K562 (cell line): ENCODE measurements around the gene CMPK1. TPM values are rescaled to one million over a fixed set of nuclear protein-coding genes. Genes with fewer than 3 reads are reported as not detected.

ENCODE experiments used
- ATAC-seq: fragments of 200-7000 bp; cut with Tn5 transposase; 3 replicates; pipeline ENCODE4 v1.9.1; 2020; ENCODE audit warnings: moderate library complexity
- BruUV-seq: library from RNA; stranded (reverse); fragments of 400-500 nt; replicated peaks from 2 replicates; lab custom pipeline; 2021; lab: Mats Ljungman, UMichigan
- CTCF ChIA-PET: fragments of 300-600 bp; formaldehyde crosslinking; extraction: SDS; loops from one replicate; lab custom pipeline; 2021; ENCODE audit warnings: low intra/inter-chr PET ratio; lab: Yijun Ruan, JAX
- POLR2A ChIA-PET: fragments of 300-600, 350-650 bp; sonication (Branson Sonifier 250); formaldehyde crosslinking; extraction: SDS; loops from one replicate; lab custom pipeline; 2021; ENCODE audit warnings: antibody characterized with exemption, inconsistent platforms; lab: Yijun Ruan, JAX
- DNase-seq, 4 experiments: peaks; one replicate each; pipeline versions ENCODE4 v3.0.0 to v3.0.0-alpha.2; 2011 to 2018; ENCODE audit warnings: low spot score in 3 of 4, mixed read lengths in 3 of 4; ENCODE audit errors: extremely low read depth in 1 of 4
- FAIRE-seq: peaks from 2 replicates; lab custom pipeline; 2011; peaks lifted over from hg19 to GRCh38; lab: Jason Lieb, UNC
- H2AFZ ChIP-seq: 2 replicates; pipeline ENCODE4 v1.6.0; 2011; ENCODE audit warnings: low read depth, low read length, control low read depth, inconsistent platforms
- H3K27ac ChIP-seq: fragments of 200-600 bp; 3 replicates; pipeline ENCODE4 v1.8.0; 2011; ENCODE audit warnings: low read depth, mild to moderate bottlenecking, control low read depth, inconsistent platforms, low read length, moderate library complexity, mixed read lengths; ENCODE audit errors: extremely low read depth
- H3K27me3 ChIP-seq, 2 experiments: fragments of 300-600 bp in 1 of 2; 2 replicates in 1 of 2; 3 replicates in 1 of 2; pipeline versions ENCODE4 v1.6.0 to v1.8.0; 2011; ENCODE audit warnings: inconsistent platforms in 2 of 2, low read length in 2 of 2, mild to moderate bottlenecking in 1 of 2, mixed read lengths in 1 of 2, moderate library complexity in 1 of 2; ENCODE audit not compliant: control insufficient read depth in 2 of 2, insufficient read depth in 2 of 2
- H3K36me3 ChIP-seq: fragments of 300-600 bp; 3 replicates; pipeline ENCODE4 v1.8.0; 2011; ENCODE audit warnings: mild to moderate bottlenecking, low read length, inconsistent platforms; ENCODE audit not compliant: control insufficient read depth, insufficient read depth
- H3K4me1 ChIP-seq, 2 experiments: fragments of 200-600 bp in 1 of 2; replicated peaks in 1 of 2; 2 replicates in 1 of 2; 3 replicates in 1 of 2; pipeline versions ENCODE4 v1.5.1 to v1.8.0; 2011; ENCODE audit warnings: inconsistent platforms in 2 of 2, low read length in 2 of 2, mild to moderate bottlenecking in 1 of 2, mixed read lengths in 1 of 2, moderate library complexity in 1 of 2; ENCODE audit not compliant: control insufficient read depth in 2 of 2, insufficient read depth in 2 of 2
- H3K4me2 ChIP-seq: 2 replicates; pipeline ENCODE4 v1.6.1; 2011; ENCODE audit warnings: low read length, control low read depth, inconsistent platforms, mixed read lengths; ENCODE audit not compliant: insufficient read depth
- H3K4me3 ChIP-seq: fragments of 200-600 bp; sonication (generic), shearing (Covaris generic); 2 replicates; pipeline ENCODE4 v1.5.1; 2016; ENCODE audit warnings: control low read depth, inconsistent platforms
- H3K79me2 ChIP-seq: fragments of 200-600 bp; 3 replicates; pipeline ENCODE4 v1.8.0; 2011; ENCODE audit warnings: low read length, inconsistent platforms; ENCODE audit not compliant: control insufficient read depth, insufficient read depth
- H3K9ac ChIP-seq, 2 experiments: 2 replicates each; pipeline versions ENCODE4 v1.6.0 to v1.6.1; 2011; ENCODE audit warnings: low read depth in 2 of 2, low read length in 2 of 2, control low read depth in 1 of 2, inconsistent platforms in 1 of 2, mild to moderate bottlenecking in 1 of 2, mixed read lengths in 1 of 2; ENCODE audit not compliant: insufficient read depth in 1 of 2
- H3K9me1 ChIP-seq: one replicate; pipeline ENCODE4 v1.6.0; 2011; ENCODE audit warnings: inconsistent platforms, mild to moderate bottlenecking, low read length, moderate library complexity; ENCODE audit not compliant: control insufficient read depth, insufficient read depth
- H3K9me3 ChIP-seq: replicated peaks from 2 replicates; pipeline ENCODE4 v1.5.1; 2011; ENCODE audit warnings: low read depth, low read length, inconsistent platforms; ENCODE audit not compliant: control insufficient read depth, insufficient read depth
- H4K20me1 ChIP-seq: replicated peaks from 2 replicates; pipeline ENCODE4 v1.6.1; 2011; ENCODE audit warnings: low read length, inconsistent platforms, mixed read lengths; ENCODE audit not compliant: control insufficient read depth, insufficient read depth
- COPS2 ChIP-seq: fragments of 450-650 bp; conservative IDR thresholded peaks from 2 replicates; pipeline ENCODE4 v1.6.1; 2016; ENCODE audit warnings: mild to moderate bottlenecking, moderate library complexity
- LARP7 ChIP-seq: fragments of 450-650 bp; IDR thresholded peaks from 2 replicates; pipeline ENCODE4 v1.6.1; 2016
- ZKSCAN3 ChIP-seq: fragments of 250-450 bp; sonication (Bioruptor Pico); IDR thresholded peaks from 2 replicates; pipeline ENCODE4 v1.4.0; 2020
- ZNF384 ChIP-seq: IDR thresholded peaks from 2 replicates; pipeline ENCODE4 v1.6.1; 2012; ENCODE audit warnings: low read depth, low read length, improper control_type of control experiment
- WGBS: fragments of 100-300 bp; shearing (Covaris generic); methylation state at CpG from one replicate; pipeline ENCODE4 v1.1.6; 2016; ENCODE audit warnings: low coverage, mixed read lengths; ENCODE audit not compliant: insufficient coverage; ENCODE audit errors: missing lambda C conversion rate; 5-methylcytosine and 5-hydroxymethylcytosine counted together
- in situ Hi-C: fragments of 300-500 bp; cut with MboI; formaldehyde crosslinking; loops from 4 replicates; pipeline ENCODE4 v1.15.0; 2018; ENCODE audit warnings: inconsistent platforms, mixed read lengths
- intact Hi-C: fragments of 100-400 bp; cut with micrococcal nuclease; formaldehyde crosslinking; loops from 2 replicates; pipeline ENCODE4 v1.14.2; 2022
- polyA plus RNA-seq, 8 experiments: library from polyadenylated mRNA; depleted of rRNA in 4 of 8; stranded (reverse) in 5 of 8; unstranded in 3 of 8; fragments of >200 nt; fragmentation: Nextera tagmentation in 2 of 8; fragmentation: Illumina TruSeq in 1 of 8; extraction: Ambion mirVana in 2 of 8; extraction: Trizol in 1 of 8; gene quantifications; 2 replicates each; pipeline versions ENCODE4 v1.2.1 to v1.2.3, GENCODE V29; 2011 to 2014; ENCODE audit warnings: inconsistent platforms in 1 of 8, missing spikeins in 1 of 8
- total RNA-seq, 7 experiments: library from RNA; depleted of rRNA in 6 of 7; stranded (reverse); fragments of >200 nt in 6 of 7; fragmentation: Illumina TruSeq in 2 of 7; extraction: Trizol in 2 of 7; gene quantifications; 2 replicates each; pipeline versions ENCODE4 v1.2.1 to v1.2.3, GENCODE V29; 2011 to 2021; ENCODE audit warnings: low replicate concordance in 1 of 7
- TF ChIP-seq, protein P1 (sequence below): fragments of 450-650 bp; IDR thresholded peaks from 2 replicates; pipeline ENCODE4 v1.6.1; 2016; ENCODE audit warnings: mild to moderate bottlenecking
- TF ChIP-seq, protein P2 (sequence below): fragments of 250-450 bp; sonication (Bioruptor Pico); IDR thresholded peaks from 2 replicates; pipeline ENCODE4 v1.4.0; 2020; ENCODE audit warnings: mild to moderate bottlenecking, moderate library complexity, borderline replicate concordance
- TF ChIP-seq, protein P3 (sequence below): conservative IDR thresholded peaks from 2 replicates; pipeline ENCODE4 v1.6.1; 2011; ENCODE audit warnings: low read depth, mild to moderate bottlenecking, low read length; ENCODE audit not compliant: control insufficient read depth

The CMPK1 gene
- total and polyA plus RNA-seq, 9 of the 15 experiments (the other 6 are each of a cell fraction or from before 2014, with no cell fraction given) = 54.5 to 197 (median 116) TPM

DNA sequence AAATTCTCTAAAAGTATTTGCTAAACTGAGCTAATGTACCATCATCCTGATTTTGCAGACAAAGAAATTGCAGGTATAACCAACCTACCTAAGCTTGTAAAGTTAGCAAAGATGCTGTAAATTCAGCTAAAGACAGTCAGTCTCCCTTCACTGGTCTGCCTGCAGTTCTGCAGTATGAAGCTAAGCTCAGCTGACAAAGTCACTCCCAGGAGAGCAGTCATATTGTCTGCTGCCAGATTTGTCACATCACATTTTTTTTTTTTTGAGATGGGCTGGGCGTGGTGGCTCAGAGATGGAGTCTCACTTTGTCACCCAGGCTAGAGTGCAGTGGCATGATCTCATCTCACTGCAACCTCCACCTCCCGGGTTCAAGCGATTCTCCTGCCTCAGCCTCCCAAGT lies 8.9 kb upstream of the CMPK1 start:
- in situ Hi-C loops (no loop called here), intact Hi-C loops (no loop called here)
- POLR2A ChIA-PET = interaction anchor here (0.7 to 18.5 kb wide), 5 partner anchors 7 to 62 kb away, joined by 3 to 318 read pairs (median 4); partner anchors contain the start of genes CMPK1 and STIL
- Histone ChIP-seq H4K20me1 (no peaks in the 10 kb centered on the region), H3K27me3 (no peaks in the 10 kb centered on the region), H2AFZ (no peak overlapping the region), H3K9me3 (no peaks in the 10 kb centered on the region), H3K4me1 (peaks cover 3 to 14% of the 10 kb centered on the region in 2 experiments; a peak in 3 of 5 replicates), H3K4me2 (no peak overlapping the region), H3K27ac (no peak overlapping the region), H3K9ac (no peak overlapping the region), H3K9me1 (no peaks in the 10 kb centered on the region), H3K79me2 (no peaks in the 10 kb centered on the region), H3K4me3 (no peak overlapping the region), H3K36me3 (no peaks in the 10 kb centered on the region)
- ATAC-seq (peak; percentile 29), DNase-seq (peak in 1 of 4 experiments; percentile 14), FAIRE-seq (no peak)
- WGBS = 80% methylated on average over 3 of the region's 3 CpGs
- peak; percentile 37; the same call in 1 of the 2 replicates for TF ChIP-seq ZNF384
- no peak for TF ChIP-seq LARP7
- no TSS peak for BruUV-seq
- CTCF ChIA-PET = interaction anchor here (0.6 kb wide), 1 partner anchor 8 kb away, joined by 3 read pairs; no protein-coding TSS in a partner anchor

DNA sequence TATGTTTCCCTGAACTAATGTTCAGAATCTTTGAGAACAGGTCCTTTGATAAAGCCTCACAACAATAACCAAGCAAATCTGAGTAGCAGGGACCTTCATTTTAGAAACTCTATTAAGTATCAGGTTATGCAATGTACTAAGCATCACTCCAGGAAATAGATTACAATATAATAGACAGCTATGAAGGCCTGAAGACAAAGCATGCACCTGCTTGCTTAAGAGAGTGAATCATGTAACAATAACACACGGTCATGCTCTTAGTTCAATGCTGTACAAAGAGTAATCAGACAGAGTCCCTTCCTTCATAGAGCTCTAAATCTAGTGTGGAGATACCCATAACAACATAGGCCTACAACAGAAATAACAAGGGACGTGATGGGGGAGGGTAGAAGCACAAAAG lies 8.1 kb upstream of the CMPK1 start:
- ChIA-PET CTCF (no interaction called here), POLR2A (interaction anchor here (18.0 to 18.5 kb wide), 2 partner anchors 6 to 8 kb away, joined by 318 read pairs; partner anchors contain the start of genes CMPK1 and STIL)
- no peaks in the 10 kb centered on the region for H3K79me2 ChIP-seq
- no peak; the same call in 2 of the 3 replicates for ATAC-seq
- no peak overlapping the region for H2AFZ ChIP-seq
- H3K27me3 ChIP-seq = no peaks in the 10 kb centered on the region
- no TSS peak for BruUV-seq
- H3K27ac ChIP-seq = no peak overlapping the region
- in situ Hi-C loops = no loop called here
- H3K9ac ChIP-seq = no peak overlapping the region
- no peaks in the 10 kb centered on the region for H3K9me1 ChIP-seq
- no peak overlapping the region for H3K4me2 ChIP-seq
- H3K9me3 ChIP-seq = no peaks in the 10 kb centered on the region
- no peak for FAIRE-seq
- H3K36me3 ChIP-seq = no peaks in the 10 kb centered on the region
- no peaks in the 10 kb centered on the region for H4K20me1 ChIP-seq
- 49% methylated on average over 2 of the region's 2 CpGs for WGBS
- intact Hi-C loops = no loop called here
- no peak overlapping the region for H3K4me3 ChIP-seq
- H3K4me1 ChIP-seq = peaks cover 0 to 9% of the 10 kb centered on the region in 2 experiments; a peak in 3 of 5 replicates
- DNase-seq = no peak
- TF ChIP-seq, protein P1, sequence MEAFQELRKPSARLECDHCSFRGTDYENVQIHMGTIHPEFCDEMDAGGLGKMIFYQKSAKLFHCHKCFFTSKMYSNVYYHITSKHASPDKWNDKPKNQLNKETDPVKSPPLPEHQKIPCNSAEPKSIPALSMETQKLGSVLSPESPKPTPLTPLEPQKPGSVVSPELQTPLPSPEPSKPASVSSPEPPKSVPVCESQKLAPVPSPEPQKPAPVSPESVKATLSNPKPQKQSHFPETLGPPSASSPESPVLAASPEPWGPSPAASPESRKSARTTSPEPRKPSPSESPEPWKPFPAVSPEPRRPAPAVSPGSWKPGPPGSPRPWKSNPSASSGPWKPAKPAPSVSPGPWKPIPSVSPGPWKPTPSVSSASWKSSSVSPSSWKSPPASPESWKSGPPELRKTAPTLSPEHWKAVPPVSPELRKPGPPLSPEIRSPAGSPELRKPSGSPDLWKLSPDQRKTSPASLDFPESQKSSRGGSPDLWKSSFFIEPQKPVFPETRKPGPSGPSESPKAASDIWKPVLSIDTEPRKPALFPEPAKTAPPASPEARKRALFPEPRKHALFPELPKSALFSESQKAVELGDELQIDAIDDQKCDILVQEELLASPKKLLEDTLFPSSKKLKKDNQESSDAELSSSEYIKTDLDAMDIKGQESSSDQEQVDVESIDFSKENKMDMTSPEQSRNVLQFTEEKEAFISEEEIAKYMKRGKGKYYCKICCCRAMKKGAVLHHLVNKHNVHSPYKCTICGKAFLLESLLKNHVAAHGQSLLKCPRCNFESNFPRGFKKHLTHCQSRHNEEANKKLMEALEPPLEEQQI = no peak
- TF ChIP-seq, protein P2, sequence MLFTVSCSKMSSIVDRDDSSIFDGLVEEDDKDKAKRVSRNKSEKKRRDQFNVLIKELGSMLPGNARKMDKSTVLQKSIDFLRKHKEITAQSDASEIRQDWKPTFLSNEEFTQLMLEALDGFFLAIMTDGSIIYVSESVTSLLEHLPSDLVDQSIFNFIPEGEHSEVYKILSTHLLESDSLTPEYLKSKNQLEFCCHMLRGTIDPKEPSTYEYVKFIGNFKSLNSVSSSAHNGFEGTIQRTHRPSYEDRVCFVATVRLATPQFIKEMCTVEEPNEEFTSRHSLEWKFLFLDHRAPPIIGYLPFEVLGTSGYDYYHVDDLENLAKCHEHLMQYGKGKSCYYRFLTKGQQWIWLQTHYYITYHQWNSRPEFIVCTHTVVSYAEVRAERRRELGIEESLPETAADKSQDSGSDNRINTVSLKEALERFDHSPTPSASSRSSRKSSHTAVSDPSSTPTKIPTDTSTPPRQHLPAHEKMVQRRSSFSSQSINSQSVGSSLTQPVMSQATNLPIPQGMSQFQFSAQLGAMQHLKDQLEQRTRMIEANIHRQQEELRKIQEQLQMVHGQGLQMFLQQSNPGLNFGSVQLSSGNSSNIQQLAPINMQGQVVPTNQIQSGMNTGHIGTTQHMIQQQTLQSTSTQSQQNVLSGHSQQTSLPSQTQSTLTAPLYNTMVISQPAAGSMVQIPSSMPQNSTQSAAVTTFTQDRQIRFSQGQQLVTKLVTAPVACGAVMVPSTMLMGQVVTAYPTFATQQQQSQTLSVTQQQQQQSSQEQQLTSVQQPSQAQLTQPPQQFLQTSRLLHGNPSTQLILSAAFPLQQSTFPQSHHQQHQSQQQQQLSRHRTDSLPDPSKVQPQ (CRISPR knock-in tag) = no peak
- TF ChIP-seq COPS2 = no peak
- no peak for TF ChIP-seq ZKSCAN3
- TF ChIP-seq, protein P3, sequence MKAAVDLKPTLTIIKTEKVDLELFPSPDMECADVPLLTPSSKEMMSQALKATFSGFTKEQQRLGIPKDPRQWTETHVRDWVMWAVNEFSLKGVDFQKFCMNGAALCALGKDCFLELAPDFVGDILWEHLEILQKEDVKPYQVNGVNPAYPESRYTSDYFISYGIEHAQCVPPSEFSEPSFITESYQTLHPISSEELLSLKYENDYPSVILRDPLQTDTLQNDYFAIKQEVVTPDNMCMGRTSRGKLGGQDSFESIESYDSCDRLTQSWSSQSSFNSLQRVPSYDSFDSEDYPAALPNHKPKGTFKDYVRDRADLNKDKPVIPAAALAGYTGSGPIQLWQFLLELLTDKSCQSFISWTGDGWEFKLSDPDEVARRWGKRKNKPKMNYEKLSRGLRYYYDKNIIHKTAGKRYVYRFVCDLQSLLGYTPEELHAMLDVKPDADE = no peak
